T-helper 22 cell (primary cell): Measurements from ENCODE around the gene INTS1.

Experiments used
- DNase-seq: peaks from one replicate; pipeline ENCODE4 v3.0.0-alpha.2; 2020; ENCODE audit warnings: low read depth

The INTS1 gene

DNA sequence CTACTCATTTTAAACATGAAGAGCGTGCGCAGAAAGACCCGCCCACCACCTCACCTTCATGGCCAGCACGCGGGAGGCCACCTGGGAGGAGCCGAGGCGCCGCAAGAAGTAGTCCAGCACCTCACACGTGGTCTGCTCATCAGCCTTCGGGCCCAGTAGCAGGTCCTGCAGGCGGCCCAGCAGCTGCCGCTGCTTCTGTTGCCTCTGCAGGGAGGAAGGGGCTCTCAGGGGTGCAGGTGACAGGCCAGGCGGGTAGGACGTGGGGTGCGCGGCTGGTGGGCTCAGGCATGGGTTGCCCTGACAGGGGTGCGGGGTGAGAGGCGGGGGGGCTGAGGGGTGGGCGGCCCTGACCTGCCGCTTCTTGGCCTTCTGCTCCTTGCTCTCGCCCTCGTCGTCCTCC is 17.6 kb downstream of the INTS1 start:
- no peak for DNase-seq

DNA sequence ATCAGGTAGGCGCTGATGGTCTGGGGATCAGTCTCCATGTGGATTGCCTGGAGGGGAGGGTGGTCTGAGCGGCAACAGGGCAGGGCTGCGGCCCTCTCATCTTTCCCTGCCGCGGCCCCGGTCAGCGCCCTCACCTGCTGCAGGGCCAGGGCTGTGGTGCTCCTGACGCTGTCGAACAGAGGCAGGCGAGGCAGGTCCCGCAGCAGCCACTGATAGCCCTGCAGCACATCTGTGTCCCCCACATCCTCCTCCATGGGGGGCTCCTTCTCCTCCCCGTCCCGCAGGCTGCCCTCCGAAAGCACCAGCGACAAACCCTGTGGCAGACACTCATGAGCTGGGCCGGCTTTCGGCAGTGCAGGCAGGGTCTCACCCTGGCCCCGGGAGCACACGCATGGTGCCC is 19.0 kb downstream of the INTS1 start:
- DNase-seq, result no peak

DNA sequence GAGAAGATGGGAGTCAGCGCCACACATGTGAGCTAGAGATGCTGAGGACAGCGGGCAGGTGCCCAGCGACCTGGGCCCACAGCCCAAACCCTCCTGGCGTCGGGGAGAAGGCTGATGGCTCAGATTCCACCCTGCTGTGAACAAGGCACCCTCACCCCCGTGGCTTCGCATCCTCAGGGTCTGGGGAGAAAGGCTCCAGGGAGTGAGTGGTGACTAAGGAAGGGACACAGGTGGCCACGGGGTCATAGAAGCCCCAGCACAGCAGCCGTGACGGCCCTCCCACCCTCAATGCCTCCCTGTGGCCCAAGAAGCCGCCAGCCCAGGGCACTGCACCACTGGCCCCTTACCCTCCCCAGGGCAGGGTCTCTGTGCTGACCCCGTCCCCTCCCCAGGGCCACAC is 19.6 kb downstream of the INTS1 start:
- DNase-seq, result no peak

GRCh38 chr7:1483536-1484505 is 20.4 kb downstream of the INTS1 start:
- DNase-seq, result no peak

GRCh38 chr7:1483079-1483478 is 21.1 kb downstream of the INTS1 start:
- DNase-seq, result no peak

GRCh38 chr7:1481300-1481699 is 22.9 kb downstream of the INTS1 start:
- no peak for DNase-seq

- no peak for DNase-seq
Measured at GRCh38 chr7:1480670-1481069, 23.5 kb downstream of the INTS1 start.

DNA sequence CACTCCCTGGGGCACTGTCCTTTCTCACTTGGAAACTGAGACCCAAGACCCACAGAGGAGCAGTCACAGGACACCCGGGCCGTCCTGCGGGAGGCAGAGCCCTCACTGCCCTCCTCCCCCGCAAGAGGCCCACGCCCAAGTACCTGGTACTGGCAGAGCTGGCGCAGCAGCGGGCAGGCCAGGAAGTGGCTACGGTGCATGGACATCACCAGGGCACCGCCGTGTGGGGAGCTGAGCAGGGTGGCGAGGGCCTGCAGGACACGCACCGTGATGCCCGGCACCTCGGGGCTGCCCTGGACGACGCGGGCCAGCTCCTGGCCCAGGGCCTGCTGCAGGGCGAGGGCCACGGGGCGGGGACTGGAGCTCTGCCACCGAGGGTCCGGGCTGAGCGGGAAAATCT is 24.9 kb downstream of the INTS1 start:
- DNase-seq, result no peak

DNA sequence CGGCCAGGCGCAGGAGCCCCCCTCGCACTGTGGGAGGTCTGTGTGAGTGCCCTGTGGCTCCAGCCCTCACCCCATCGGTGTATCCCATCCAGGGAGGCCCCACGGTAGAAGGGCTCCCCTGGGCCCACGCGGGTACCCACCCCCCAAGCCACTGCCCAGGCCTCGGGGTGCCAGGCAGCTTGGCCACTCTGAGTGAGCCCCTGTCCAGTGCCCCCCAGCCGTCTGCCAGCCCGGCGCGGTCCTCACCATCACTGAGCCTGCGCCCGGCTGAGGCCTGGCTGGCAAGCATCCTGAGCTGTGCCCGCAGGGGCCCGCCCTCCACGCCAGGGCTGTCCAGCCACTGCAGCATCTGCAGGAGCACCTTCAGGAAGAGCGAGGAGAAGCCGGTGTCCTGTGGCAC is 25.7 kb downstream of the INTS1 start:
- no peak for DNase-seq

DNA sequence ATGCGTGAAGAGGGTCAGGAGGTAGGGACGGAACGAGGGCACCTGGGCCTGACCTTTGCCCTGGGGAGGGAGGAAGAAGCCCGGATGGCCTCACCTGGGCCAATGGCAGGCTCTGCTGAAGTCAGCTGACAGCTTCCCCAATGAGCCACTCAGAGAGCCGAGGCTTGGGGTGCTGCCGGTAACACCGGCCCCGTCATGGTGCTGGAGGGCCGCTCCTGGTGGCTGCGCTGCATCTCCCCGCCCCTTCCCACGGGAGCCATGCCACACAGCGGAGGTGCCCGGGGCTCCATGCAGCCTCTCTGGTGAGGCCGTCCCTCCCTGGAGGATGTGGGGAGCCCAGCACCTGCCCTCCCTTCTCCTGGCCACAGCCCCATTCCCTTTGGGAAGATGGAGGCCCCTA is 27.3 kb downstream of the INTS1 start:
- no peak for DNase-seq

- no peak for DNase-seq
Measured at GRCh38 chr7:1475991-1476390, 28.2 kb downstream of the INTS1 start.

GRCh38 chr7:1475393-1475792 is 28.8 kb downstream of the INTS1 start:
- DNase-seq, result no peak

- no peak for DNase-seq
Measured at GRCh38 chr7:1474736-1475135, 29.5 kb downstream of the INTS1 start.

GRCh38 chr7:1473864-1474512 is 30.2 kb downstream of the INTS1 start:
- DNase-seq, result peak; percentile 70

DNA sequence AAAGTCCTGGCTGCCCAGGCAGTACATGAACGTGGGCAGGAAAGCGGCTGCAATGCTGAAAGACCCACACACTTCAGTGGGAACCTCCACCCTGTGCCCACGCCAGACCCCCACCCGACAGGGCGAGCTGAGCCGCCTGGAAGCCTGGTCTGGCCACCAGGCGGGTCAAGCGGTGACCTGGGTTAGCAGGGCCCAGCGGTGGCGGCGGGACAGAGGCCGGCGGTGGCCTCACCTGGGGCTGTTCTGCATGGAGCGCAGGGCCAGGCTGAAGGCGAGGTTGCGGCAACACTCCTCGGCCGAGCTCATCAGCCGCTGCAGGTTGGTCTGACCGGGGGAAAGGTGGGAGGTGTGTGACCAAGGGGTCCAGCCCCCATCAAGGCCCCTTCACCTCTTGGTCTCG is 33.3 kb downstream of the INTS1 start:
- DNase-seq, result no peak

DNA sequence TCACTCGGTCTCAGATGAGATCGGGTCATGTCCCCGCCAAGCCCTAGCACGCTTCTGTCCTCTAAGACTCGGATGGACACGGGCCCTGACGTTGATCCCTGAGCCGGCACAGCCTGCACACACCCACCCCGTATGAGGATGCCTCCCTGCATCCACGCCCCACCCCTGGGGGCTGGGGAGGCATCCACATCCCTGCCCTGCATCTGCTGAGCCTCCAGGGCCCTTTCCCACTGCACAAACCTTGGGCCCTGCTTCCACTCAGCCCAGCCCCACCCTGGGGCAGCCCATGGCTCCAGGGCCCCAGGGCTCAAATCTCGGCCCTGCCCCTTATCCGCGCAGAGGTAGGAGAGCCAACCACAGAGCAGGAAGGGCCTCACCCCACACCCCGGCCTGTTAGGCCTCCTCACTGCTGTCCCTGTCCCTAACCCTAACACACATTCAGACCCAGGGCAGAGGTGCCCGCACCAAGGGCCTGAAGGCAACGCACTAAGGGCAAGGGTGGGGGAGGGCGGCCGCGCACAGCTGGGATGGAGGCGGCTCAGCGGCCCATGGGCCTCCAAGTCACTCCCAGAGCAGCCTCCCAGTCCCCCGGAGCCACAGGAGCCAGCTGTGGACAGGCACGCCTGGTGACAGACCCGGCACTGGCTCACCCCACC is 35.4 kb downstream of the INTS1 start:
- no peak for DNase-seq

- no peak for DNase-seq
Measured at GRCh38 chr7:1468203-1468602, 36.0 kb downstream of the INTS1 start.

DNA sequence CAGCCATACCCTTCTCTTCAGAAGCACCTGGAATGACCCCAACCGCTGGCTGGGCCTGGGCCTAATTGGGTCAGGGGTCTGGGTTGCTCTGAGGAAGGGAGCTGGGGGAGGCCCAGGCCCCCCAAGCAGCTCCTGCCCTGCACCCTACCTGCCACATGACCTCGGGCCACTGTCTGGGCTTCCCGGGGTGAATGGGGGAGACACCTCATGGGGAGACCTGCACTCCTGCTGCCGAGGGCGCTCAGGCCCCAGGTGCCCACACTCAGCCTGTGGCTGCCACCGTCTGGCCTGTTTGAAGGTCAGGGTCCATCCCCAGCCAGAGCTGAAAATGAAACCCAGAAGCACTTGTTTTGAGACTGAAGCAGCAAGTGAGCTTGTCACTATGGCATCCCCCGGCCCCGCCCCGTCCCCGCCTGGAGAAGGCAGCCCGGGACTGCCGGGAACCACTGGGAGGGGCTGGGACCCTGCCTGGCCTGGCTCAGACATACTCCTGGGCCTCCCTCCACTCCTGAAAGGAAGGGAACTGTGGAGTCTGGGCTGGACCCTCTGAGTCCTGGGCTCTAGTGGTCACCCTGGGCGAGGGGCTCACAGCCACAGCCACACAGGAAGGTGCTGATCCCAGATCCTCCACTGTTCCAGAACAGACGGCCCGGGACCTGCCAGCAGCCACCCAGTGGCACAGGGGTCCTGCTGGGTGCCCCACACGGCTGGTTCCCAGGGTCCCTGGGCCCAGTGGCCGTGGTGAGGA is 37.5 kb downstream of the INTS1 start:
- no peak for DNase-seq

DNA sequence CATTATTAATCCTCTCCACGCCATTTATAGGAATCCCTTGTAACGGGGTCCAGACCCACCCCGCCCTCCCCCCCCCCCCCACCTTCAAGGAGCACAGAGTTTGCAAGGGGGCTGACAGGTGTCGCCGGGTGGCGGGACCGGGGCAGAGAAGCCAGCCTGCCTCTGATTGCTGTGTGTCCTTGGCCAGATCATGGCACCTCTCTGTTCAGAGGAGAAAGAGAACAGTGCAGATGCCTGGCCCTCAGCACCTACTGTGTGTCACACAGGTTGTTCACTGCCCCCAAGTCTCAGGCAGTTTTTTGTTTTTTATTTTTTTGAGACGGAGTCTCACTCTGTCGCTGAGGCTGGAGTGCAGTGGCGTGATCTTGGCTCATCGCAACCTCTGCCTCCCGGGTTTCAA is 39.5 kb downstream of the INTS1 start:
- no peak for DNase-seq

GRCh38 chr7:1463676-1464223 is 40.4 kb downstream of the INTS1 start:
- DNase-seq, result no peak

DNA sequence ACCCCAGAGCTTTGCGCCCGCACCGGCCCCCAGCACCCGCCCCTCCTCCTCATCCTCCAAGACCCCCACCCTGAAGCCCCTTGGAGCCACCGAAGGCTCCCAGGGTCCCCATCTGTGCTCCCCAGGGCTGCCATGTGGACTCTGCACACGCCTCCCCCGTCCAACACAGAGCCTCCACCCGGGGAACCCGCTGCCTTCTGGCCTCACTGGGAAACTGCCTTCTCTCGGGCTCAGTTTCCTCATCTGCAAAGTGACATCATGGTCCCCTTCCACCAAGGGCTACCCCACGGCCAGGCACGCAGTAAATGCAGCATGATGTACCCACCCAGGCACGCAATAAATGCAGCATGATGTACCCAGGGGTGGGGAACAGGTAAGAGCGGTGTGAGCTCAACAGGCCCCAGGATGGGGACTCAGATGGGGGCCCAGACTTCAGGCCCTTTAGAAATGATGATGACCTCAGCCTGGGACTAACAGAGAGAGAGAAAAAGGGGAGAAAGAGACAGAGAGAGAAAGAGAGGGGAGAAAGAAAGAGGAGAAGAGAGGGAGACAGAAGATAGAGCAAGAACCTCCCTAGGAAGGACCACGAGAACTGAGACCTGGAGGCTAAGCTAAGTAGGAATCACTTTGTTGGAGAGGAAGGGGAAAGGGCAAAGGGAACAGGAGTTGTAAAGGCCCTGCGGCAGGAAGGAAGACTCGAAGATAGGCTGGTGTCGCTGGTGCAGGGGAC is 42.4 kb downstream of the INTS1 start:
- DNase-seq, result no peak
